ENCODE measurements around the gene CBR3. TPM values are rescaled to one million over a fixed set of nuclear protein-coding genes. Genes with fewer than 3 reads are reported as not detected.

The CBR3 gene
- total RNA-seq, 1 donor from 2014 or later = 0.31 TPM

DNA sequence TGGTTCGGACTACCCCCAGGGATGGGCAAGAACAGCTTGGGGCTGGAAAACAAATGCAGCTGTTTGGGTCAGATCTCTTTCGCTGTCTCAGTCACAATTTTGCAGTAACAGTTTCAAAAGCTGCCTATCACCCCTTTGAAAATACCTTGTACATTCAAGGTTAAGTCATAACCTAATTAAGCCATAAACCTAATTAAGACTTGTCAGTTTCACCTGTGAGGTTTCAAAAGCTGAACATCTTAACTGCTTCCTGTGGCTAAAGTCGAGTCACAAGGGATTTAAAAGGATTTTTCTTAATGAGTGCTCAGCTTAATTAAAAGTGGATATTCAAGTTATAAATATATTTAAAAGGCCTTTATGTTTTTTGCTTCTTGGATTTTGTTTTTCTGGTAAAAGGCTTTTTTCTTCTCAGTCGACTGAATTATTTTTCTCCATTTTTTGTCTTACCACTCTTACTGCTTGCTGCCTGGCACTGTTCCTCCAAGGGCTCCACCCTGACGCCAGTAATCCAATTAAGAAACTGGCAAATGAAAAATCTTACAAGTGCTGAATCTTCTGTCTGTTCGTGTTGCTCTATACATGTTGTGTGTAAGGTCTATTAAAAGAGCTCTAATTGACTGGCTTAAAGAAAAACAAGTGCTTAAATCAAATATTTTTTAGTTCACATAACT, 33.8 kb upstream of the CBR3 start:
- no peak for DNase-seq (ENCODE audit: low spot score in 2 of 2, unreplicated experiment in 2 of 2)
- Mint-ChIP-seq H3K36me3 (peaks cover 4% of the 10 kb centered on the region), H3K27me3 (ENCODE audit: low read depth) (peaks cover 23% of the 10 kb centered on the region), H3K27ac (no peak overlapping the region), H3K9me3 (peaks cover 18% of the 10 kb centered on the region), H3K4me3 (no peak overlapping the region), H3K4me1 (no peaks in the 10 kb centered on the region)
- TF ChIP-seq, protein P1, sequence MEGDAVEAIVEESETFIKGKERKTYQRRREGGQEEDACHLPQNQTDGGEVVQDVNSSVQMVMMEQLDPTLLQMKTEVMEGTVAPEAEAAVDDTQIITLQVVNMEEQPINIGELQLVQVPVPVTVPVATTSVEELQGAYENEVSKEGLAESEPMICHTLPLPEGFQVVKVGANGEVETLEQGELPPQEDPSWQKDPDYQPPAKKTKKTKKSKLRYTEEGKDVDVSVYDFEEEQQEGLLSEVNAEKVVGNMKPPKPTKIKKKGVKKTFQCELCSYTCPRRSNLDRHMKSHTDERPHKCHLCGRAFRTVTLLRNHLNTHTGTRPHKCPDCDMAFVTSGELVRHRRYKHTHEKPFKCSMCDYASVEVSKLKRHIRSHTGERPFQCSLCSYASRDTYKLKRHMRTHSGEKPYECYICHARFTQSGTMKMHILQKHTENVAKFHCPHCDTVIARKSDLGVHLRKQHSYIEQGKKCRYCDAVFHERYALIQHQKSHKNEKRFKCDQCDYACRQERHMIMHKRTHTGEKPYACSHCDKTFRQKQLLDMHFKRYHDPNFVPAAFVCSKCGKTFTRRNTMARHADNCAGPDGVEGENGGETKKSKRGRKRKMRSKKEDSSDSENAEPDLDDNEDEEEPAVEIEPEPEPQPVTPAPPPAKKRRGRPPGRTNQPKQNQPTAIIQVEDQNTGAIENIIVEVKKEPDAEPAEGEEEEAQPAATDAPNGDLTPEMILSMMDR (IDR thresholded peaks at IDR 0.05; ENCODE audit: unreplicated experiment) = no peak

DNA sequence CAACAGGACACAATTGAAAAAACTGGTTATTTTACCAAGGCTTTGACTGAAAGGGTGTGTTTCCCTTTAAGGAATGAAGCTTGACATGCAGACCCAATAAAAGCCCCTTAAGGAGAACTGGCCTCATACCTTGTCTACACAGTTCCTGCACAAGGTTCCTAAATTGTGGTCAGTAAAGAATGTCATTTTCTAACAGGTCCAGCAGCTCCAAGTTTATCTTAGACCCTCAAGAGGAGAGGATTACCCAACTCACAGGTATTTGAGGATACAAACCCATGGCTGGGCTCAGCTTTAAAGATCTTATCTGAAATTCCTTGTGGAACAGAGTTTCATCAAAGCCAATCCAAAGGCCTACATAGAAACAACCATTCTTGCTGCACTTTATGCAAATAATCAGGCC, 31.4 kb upstream of the CBR3 start:
- Mint-ChIP-seq H3K27ac (no peak overlapping the region), H3K36me3 (peaks cover 4% of the 10 kb centered on the region), H3K9me3 (peaks cover 18% of the 10 kb centered on the region), H3K4me1 (no peaks in the 10 kb centered on the region), H3K27me3 (ENCODE audit: low read depth) (peaks cover 23% of the 10 kb centered on the region), H3K4me3 (no peak overlapping the region)
- DNase-seq (ENCODE audit: low spot score in 2 of 2, unreplicated experiment in 2 of 2) = no peak
- TF ChIP-seq, protein P1 (IDR thresholded peaks at IDR 0.05; ENCODE audit: unreplicated experiment) = no peak

DNA sequence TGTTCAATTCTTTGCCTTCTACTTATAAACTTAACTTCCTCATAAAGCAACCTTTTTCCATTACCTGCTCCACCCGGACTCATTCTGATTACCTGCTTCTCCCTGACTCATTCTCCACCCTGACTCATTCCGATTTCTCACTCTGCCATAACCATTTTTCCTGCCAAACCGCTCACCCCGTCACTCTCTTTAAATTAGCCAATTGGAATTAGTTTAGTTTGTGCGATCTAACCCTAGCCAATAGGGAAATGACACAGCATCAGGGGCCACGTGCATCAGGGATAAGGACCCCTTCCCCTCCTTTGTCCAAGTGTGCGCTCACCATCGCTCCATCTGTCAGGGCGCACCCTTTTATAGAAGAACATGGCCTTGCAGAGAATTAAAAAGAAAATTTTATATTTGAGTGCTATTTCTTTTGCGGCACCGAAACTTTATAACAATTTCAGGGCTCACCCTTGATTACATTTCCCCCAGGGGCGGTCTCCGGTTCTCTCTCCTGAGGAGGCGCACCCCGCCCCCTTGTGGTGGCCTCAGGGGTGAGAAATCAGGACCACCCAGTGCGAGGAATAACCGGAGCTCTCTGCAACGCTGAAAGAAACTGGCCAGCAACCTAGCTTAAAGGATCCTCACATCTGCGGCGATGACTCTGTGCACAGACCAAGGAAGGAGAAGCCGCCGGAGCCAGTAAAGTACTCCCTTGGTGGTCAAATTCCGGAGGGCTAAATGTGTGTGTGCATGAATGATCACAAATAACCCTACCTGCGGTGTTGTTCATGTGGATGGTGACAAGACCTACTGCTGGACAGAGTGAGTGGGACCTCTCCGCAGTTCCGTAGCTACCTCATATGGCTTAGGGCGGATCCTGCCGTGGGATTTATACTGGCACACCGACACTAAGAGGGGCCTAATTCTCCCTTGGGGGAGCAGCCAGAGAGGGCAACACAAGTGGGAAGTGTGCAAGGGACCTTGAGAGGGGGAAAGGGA, 30.3 kb upstream of the CBR3 start:
- peaks cover 4% of the 10 kb centered on the region for H3K36me3 Mint-ChIP-seq
- H3K9me3 Mint-ChIP-seq = peaks cover 18% of the 10 kb centered on the region
- H3K27ac Mint-ChIP-seq = no peak overlapping the region
- H3K4me1 Mint-ChIP-seq = no peaks in the 10 kb centered on the region
- TF ChIP-seq, protein P1 (IDR thresholded peaks at IDR 0.05; ENCODE audit: unreplicated experiment) = no peak
- no peak overlapping the region for H3K4me3 Mint-ChIP-seq
- no peak for DNase-seq (ENCODE audit: low spot score in 2 of 2, unreplicated experiment in 2 of 2)
- H3K27me3 Mint-ChIP-seq (ENCODE audit: low read depth) = peaks cover 23% of the 10 kb centered on the region

DNA sequence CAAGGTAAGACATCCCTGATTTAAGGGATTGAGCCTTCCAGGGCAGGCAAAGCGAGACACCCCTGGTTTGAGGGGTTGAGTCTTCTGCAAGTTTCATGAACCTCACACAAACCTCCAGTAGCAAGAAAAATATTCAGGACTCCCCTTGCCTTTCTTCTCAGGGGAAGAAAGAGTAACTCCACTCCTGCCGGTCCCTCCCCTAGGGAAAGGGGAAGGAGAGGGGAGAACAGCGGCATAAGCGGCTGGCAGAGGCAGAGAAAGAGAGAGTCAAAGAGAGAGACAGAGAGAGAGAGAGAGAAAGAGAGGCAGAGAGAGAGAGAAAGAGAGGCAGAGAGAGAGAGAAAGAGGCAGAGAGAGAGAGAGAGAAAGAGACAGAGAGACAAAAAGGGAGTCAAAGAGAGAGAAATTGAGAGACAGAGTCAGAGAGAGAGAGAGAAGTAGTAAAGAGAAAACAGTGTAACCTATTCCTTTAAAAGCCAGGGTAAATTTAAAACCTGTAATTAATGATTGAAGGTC, 29.5 kb upstream of the CBR3 start:
- Mint-ChIP-seq H3K36me3 (peaks cover 4% of the 10 kb centered on the region), H3K9me3 (peaks cover 18% of the 10 kb centered on the region), H3K27ac (no peak overlapping the region), H3K4me1 (no peaks in the 10 kb centered on the region), H3K4me3 (no peak overlapping the region), H3K27me3 (ENCODE audit: low read depth) (peaks cover 18% of the 10 kb centered on the region)
- TF ChIP-seq, protein P1 (IDR thresholded peaks at IDR 0.05; ENCODE audit: unreplicated experiment) = no peak
- no peak for DNase-seq (ENCODE audit: low spot score in 2 of 2, unreplicated experiment in 2 of 2)

DNA sequence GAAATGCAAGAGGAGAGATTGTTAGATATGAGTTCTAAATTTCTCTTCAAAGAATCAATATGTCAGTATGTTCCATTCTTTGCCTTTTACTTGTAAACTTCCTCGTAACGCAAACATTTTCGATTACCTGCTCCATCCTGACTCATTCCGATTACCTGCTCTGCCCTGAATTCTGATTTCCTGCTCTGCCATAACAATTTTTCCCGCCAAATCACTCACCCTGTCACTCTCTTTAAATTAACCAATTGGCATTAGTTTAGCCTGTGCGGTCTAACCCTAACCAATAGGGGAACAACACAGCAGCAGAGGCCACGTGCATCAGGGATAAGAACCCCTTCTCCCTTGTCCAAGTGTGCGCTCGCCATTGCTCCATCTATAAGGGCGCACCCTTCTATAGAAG, 25.0 kb upstream of the CBR3 start:
- H3K4me1 Mint-ChIP-seq = peaks cover 9% of the 10 kb centered on the region
- no peak overlapping the region for H3K4me3 Mint-ChIP-seq
- peaks cover 9% of the 10 kb centered on the region for H3K27me3 Mint-ChIP-seq (ENCODE audit: low read depth)
- TF ChIP-seq, protein P1 (IDR thresholded peaks at IDR 0.05; ENCODE audit: unreplicated experiment) = no peak
- no peak for DNase-seq (ENCODE audit: low spot score in 2 of 2, unreplicated experiment in 2 of 2)
- no peaks in the 10 kb centered on the region for H3K36me3 Mint-ChIP-seq
- H3K9me3 Mint-ChIP-seq = no peaks in the 10 kb centered on the region
- H3K27ac Mint-ChIP-seq = no peak overlapping the region
